Measurements from ENCODE around the gene MAN1C1. TPM values are rescaled to one million over a fixed set of nuclear protein-coding genes. Genes with fewer than 3 reads are reported as not detected.

Gene MAN1C1
- total and polyA plus RNA-seq, 10 of the 15 experiments (the other 5 are each of a cell fraction or from before 2014, with no cell fraction given), result 0.12 to 0.56 (median 0.22) TPM; not detected in 3

DNA sequence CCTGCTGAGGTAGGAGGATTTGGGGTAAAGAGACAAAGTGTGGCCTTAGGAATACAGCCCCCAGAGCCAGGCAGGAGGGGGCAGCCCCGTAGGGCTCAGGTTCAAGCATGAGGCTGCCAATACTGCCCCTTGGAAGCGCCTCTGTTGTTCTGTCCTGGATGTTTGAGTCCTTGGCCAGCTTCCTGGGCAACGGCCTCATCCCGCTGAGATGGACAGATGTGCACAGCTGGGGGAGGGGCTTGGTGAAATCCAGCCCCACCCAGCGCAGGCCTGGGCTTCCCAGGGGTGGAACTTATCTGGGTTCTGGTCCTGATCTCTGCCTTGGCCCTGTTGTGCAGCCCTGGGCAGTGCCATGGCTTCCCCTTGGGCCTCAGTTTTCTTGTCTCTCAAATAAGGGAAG is 34.8 kb upstream of the MAN1C1 start:
- H3K79me2 ChIP-seq (ENCODE audit: control insufficient read depth, insufficient read depth, low read length), result no peaks in the 10 kb centered on the region
- H3K4me3 ChIP-seq, result no peak overlapping the region
- no peaks in the 10 kb centered on the region; the same call in 1 of the 2 replicates for H4K20me1 ChIP-seq (ENCODE audit: control insufficient read depth, insufficient read depth)
- intact Hi-C loops (cut with micrococcal nuclease; ENCODE audit: unreplicated experiment), result no loop called here
- ChIA-PET SMC1A (ENCODE audit: uncharacterized antibody, unreplicated experiment) (interaction anchor here (0.6 kb wide), 1 partner anchor 260 kb away, joined by 3 read pairs; no protein-coding TSS in a partner anchor), RAD21 (ENCODE audit: unreplicated experiment) (no interaction called here), CTCF (interaction anchor here (1.2 to 1.7 kb wide), 4 partner anchors 23 to 835 kb away, joined by 3 read pairs; no protein-coding TSS in a partner anchor), POLR2A (no interaction called here)
- FAIRE-seq, result no peak
- ATAC-seq, result no peak
- in situ Hi-C loops (cut with MboI), result no loop called here
- H3K4me2 ChIP-seq (ENCODE audit: control insufficient read depth, insufficient read depth), result no peak overlapping the region
- DNase-seq (ENCODE audit: low read depth, low spot score), result no peak
- no peak overlapping the region for H2AFZ ChIP-seq (ENCODE audit: control insufficient read depth, low read depth, low read length)
- 50% methylated on average over 5 of the region's 5 CpGs for WGBS (ENCODE audit: insufficient coverage, insufficient replicate concordance, low lambda C conversion rate, missing lambda C conversion rate)
- peaks cover 2% of the 10 kb centered on the region; the same call in 1 of the 2 replicates for H3K4me1 ChIP-seq (ENCODE audit: control insufficient read depth, insufficient read depth, low read length)
- H3K9me3 ChIP-seq (replicated peaks; ENCODE audit: control insufficient read depth, insufficient read depth, low read length), result no peaks in the 10 kb centered on the region
- no peak for TF ChIP-seq RBBP5 (conservative IDR thresholded peaks at IDR 0.05)
- TF ChIP-seq GABPA (IDR thresholded peaks at IDR 0.05; ENCODE audit: low read depth), result no peak
- TF ChIP-seq, protein P1, sequence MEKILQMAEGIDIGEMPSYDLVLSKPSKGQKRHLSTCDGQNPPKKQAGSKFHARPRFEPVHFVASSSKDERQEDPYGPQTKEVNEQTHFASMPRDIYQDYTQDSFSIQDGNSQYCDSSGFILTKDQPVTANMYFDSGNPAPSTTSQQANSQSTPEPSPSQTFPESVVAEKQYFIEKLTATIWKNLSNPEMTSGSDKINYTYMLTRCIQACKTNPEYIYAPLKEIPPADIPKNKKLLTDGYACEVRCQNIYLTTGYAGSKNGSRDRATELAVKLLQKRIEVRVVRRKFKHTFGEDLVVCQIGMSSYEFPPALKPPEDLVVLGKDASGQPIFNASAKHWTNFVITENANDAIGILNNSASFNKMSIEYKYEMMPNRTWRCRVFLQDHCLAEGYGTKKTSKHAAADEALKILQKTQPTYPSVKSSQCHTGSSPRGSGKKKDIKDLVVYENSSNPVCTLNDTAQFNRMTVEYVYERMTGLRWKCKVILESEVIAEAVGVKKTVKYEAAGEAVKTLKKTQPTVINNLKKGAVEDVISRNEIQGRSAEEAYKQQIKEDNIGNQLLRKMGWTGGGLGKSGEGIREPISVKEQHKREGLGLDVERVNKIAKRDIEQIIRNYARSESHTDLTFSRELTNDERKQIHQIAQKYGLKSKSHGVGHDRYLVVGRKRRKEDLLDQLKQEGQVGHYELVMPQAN (conservative IDR thresholded peaks at IDR 0.05), result no peak
- no peak for TF ChIP-seq JUNB (IDR thresholded peaks at IDR 0.05)
- TF ChIP-seq SMARCA5 (IDR thresholded peaks at IDR 0.05), result no peak
- TF ChIP-seq ZZZ3 (IDR thresholded peaks at IDR 0.05; ENCODE audit: control insufficient read depth, insufficient read length, low read depth), result no peak
- no peak for TF ChIP-seq ZSCAN29 (IDR thresholded peaks at IDR 0.05)
- TF ChIP-seq MYC (IDR thresholded peaks at IDR 0.05; ENCODE audit: insufficient read depth, insufficient read length, insufficient replicate concordance, low read length, severe bottlenecking), result no peak
- no peak for TF ChIP-seq MEF2B (IDR thresholded peaks at IDR 0.05; ENCODE audit: partially characterized antibody, poor library complexity, severe bottlenecking)
- TF ChIP-seq POLR2A (IDR thresholded peaks at IDR 0.05; ENCODE audit: low read depth, low read length), result no peak
- no peak for TF ChIP-seq IRF5 (IDR thresholded peaks at IDR 0.05; ENCODE audit: borderline replicate concordance)
- no peak overlapping the region for H3K27ac ChIP-seq (ENCODE audit: control insufficient read depth, insufficient read depth)
- H3K27me3 ChIP-seq (replicated peaks in 1 of 2; ENCODE audit: control insufficient read depth in 2 of 2, insufficient read depth in 2 of 2, low read length in 1 of 2), result no peaks in the 10 kb centered on the region; a peak in 1 of 4 replicates
- no TSS peak for BruUV-seq (replicated peaks)
- H3K36me3 ChIP-seq (ENCODE audit: control insufficient read depth in 2 of 2, insufficient read depth in 2 of 2, low read length in 1 of 2), result no peaks in the 10 kb centered on the region
- no peak overlapping the region for H3K9ac ChIP-seq (ENCODE audit: control insufficient read depth, insufficient read depth, low read length)

All from GM12878 (cell line).